ENCODE data around the gene TMEM82. TPM values are rescaled to one million over a fixed set of nuclear protein-coding genes. Genes with fewer than 3 reads are reported as not detected.

TMEM82 gene
- total and polyA plus RNA-seq, 4 donors, result not detected

- Histone ChIP-seq H3K27ac (ENCODE audit: low read depth in 1 of 2, low read length in 1 of 2) (no peak overlapping the region), H3K4me1 (ENCODE audit: control insufficient read depth in 5 of 5, insufficient read depth in 5 of 5, low read length in 5 of 5) (peaks cover 0 to 14% (median 2%) of the 10 kb centered on the region in 5 donors), H3K27me3 (ENCODE audit: control insufficient read depth in 3 of 3, insufficient read depth in 3 of 3, low read length in 2 of 3) (no peaks in the 10 kb centered on the region), H3K36me3 (ENCODE audit: control insufficient read depth in 4 of 4, insufficient read depth in 4 of 4, low read length in 4 of 4) (peaks cover 0 to 8% (median 4%) of the 10 kb centered on the region in 4 donors), H3K9ac (ENCODE audit: insufficient read depth in 1 of 2, low read length in 2 of 2) (no peak overlapping the region), H3K9me3 (ENCODE audit: control insufficient read depth in 4 of 4, insufficient read depth in 3 of 4, low read length in 3 of 4) (no peaks in the 10 kb centered on the region), H3K4me3 (no peak overlapping the region)
- no peak for TF ChIP-seq CTCF (IDR thresholded peaks at IDR 0.05; ENCODE audit: control extremely low read depth, extremely low read depth)
- DNase-seq (peak in 2 of 3 donors; percentile 33 to 51), ATAC-seq (ENCODE audit: insufficient read depth, low FRiP score) (no peak)
- 70 to 77% methylated on average over 10 of the region's 10 CpGs for WGBS, 2 donors
Measured at GRCh38 chr1:15786581-15786980, 44.3 kb downstream of the TMEM82 start.

- no peaks in the 10 kb centered on the region for H3K9me3 ChIP-seq (ENCODE audit: control insufficient read depth in 4 of 4, insufficient read depth in 3 of 4, low read length in 3 of 4)
- H3K27ac ChIP-seq (ENCODE audit: low read depth in 1 of 2, low read length in 1 of 2), result no peak overlapping the region
- TF ChIP-seq CTCF (IDR thresholded peaks at IDR 0.05; ENCODE audit: control extremely low read depth, extremely low read depth), result no peak
- H3K36me3 ChIP-seq (ENCODE audit: control insufficient read depth in 4 of 4, insufficient read depth in 4 of 4, low read length in 4 of 4), result peaks cover 0 to 6% (median 0%) of the 10 kb centered on the region in 4 donors
- no peak overlapping the region for H3K9ac ChIP-seq (ENCODE audit: insufficient read depth in 1 of 2, low read length in 2 of 2)
- DNase-seq (no peak), ATAC-seq (ENCODE audit: insufficient read depth, low FRiP score) (peak; percentile 19)
- H3K4me3 ChIP-seq, result no peak overlapping the region
- WGBS, 2 donors, result 70 to 73% methylated on average over 13 of the region's 13 CpGs
- H3K4me1 ChIP-seq (ENCODE audit: control insufficient read depth in 5 of 5, insufficient read depth in 5 of 5, low read length in 5 of 5), result peaks cover 0 to 14% (median 2%) of the 10 kb centered on the region in 5 donors
- H3K27me3 ChIP-seq (ENCODE audit: control insufficient read depth in 3 of 3, insufficient read depth in 3 of 3, low read length in 2 of 3), result no peaks in the 10 kb centered on the region
Measured at GRCh38 chr1:15788624-15789301, 46.5 kb downstream of the TMEM82 start.

- no peaks in the 10 kb centered on the region for H3K27me3 ChIP-seq (ENCODE audit: control insufficient read depth in 3 of 3, insufficient read depth in 3 of 3, low read length in 2 of 3)
- no peak for TF ChIP-seq CTCF (IDR thresholded peaks at IDR 0.05; ENCODE audit: control extremely low read depth, extremely low read depth)
- peak overlapping the region in 1 of 2 donors; percentile 51 for H3K27ac ChIP-seq (ENCODE audit: low read depth in 1 of 2, low read length in 1 of 2)
- no peak overlapping the region for H3K4me3 ChIP-seq
- no peaks in the 10 kb centered on the region for H3K36me3 ChIP-seq (ENCODE audit: control insufficient read depth in 4 of 4, insufficient read depth in 4 of 4, low read length in 4 of 4)
- 92 to 97% methylated on average over 2 of the region's 2 CpGs for WGBS, 2 donors
- no peak for ATAC-seq (ENCODE audit: insufficient read depth, low FRiP score)
- H3K4me1 ChIP-seq (ENCODE audit: control insufficient read depth in 5 of 5, insufficient read depth in 5 of 5, low read length in 5 of 5), result peaks cover 0 to 5% (median 0%) of the 10 kb centered on the region in 5 donors
- no peak overlapping the region for H3K9ac ChIP-seq (ENCODE audit: insufficient read depth in 1 of 2, low read length in 2 of 2)
- no peaks in the 10 kb centered on the region for H3K9me3 ChIP-seq (ENCODE audit: control insufficient read depth in 4 of 4, insufficient read depth in 3 of 4, low read length in 3 of 4)
- DNase-seq, result no peak
Measured at GRCh38 chr1:15796086-15796462, 53.8 kb downstream of the TMEM82 start.

Other genes starting within 250 kb of the TMEM82 start
- 10 to 100 TPM; 13.3 to 16.6 TPM for gene CASP9, start 218.3 kb upstream of the TMEM82 start, total RNA-seq
- 10 to 100 TPM; 13.4 to 14.1 TPM for gene CASP9, start 218.3 kb upstream of the TMEM82 start, polyA plus RNA-seq
- gene DNAJC16, start 215.7 kb upstream of the TMEM82 start, total RNA-seq, result 10 to 100 TPM; 19.0 to 28.8 TPM
- 1 to 10 TPM; 4.8 to 6.5 TPM for gene DNAJC16, start 215.7 kb upstream of the TMEM82 start, polyA plus RNA-seq
- gene AGMAT, start 157.4 kb upstream of the TMEM82 start, total RNA-seq, result under 1 TPM; 0.23 to 0.40 TPM
- under 1 TPM; 0.08 to 0.46 TPM for gene AGMAT, start 157.4 kb upstream of the TMEM82 start, polyA plus RNA-seq
- gene DDI2, start 125.0 kb upstream of the TMEM82 start, total RNA-seq, result 10 to 100 TPM; 39.5 to 94.3 TPM
- 1 to 10 TPM; 7.2 to 8.8 TPM for gene DDI2, start 125.0 kb upstream of the TMEM82 start, polyA plus RNA-seq
- 10 to 100 TPM; 32.5 to 79.2 TPM for gene PLEKHM2, start 58.2 kb upstream of the TMEM82 start, total RNA-seq
- gene PLEKHM2, start 58.2 kb upstream of the TMEM82 start, polyA plus RNA-seq, result 10 to 100 TPM; 49.3 to 76.9 TPM
- 1 to 10 TPM; 1.6 to 4.2 TPM for gene SLC25A34, start 6.2 kb upstream of the TMEM82 start, total RNA-seq
- 1 to 10 TPM; 1.7 to 2.7 TPM for gene SLC25A34, start 6.2 kb upstream of the TMEM82 start, polyA plus RNA-seq
- 10 to 100 TPM; 37.4 to 55.0 TPM for gene FBLIM1, start 16.3 kb downstream of the TMEM82 start, total RNA-seq
- gene FBLIM1, start 16.3 kb downstream of the TMEM82 start, polyA plus RNA-seq, result 10 to 100 TPM; 15.8 to 26.2 TPM
- 1 to 10 TPM; 1.1 to 4.6 TPM for gene UQCRHL, start 65.2 kb downstream of the TMEM82 start, total RNA-seq
- gene UQCRHL, start 65.2 kb downstream of the TMEM82 start, polyA plus RNA-seq, result 1 to 10 TPM; 1.6 to 1.8 TPM
- gene SPEN, start 105.2 kb downstream of the TMEM82 start, total RNA-seq, result 10 to 100 TPM; 50.0 to 82.3 TPM
- gene SPEN, start 105.2 kb downstream of the TMEM82 start, polyA plus RNA-seq, result 10 to 100 TPM; 10.7 to 23.5 TPM
- gene ZBTB17, start 233.6 kb downstream of the TMEM82 start, total RNA-seq, result 10 to 100 TPM; 28.0 to 44.3 TPM
- gene ZBTB17, start 233.6 kb downstream of the TMEM82 start, polyA plus RNA-seq, result 10 to 100 TPM; 44.2 to 47.1 TPM